C1 segment of cervical spinal cord (tissue), 14 donors: Measurements from ENCODE around the gene ZNF668.
A peak's percentile ranks its signal among the peaks of the same experiment; 100 is the strongest.
"Not testable (repeated sequence)": the region's sequence is repeated elsewhere in the genome, so short reads cannot be mapped to it uniquely, and the experiment has no call there.

Experiments used
- DNase-seq, 14 donors: peaks; one replicate each; lab custom pipeline; 2025; lab: John Stamatoyannopoulos, UW

ZNF668 gene

DNA sequence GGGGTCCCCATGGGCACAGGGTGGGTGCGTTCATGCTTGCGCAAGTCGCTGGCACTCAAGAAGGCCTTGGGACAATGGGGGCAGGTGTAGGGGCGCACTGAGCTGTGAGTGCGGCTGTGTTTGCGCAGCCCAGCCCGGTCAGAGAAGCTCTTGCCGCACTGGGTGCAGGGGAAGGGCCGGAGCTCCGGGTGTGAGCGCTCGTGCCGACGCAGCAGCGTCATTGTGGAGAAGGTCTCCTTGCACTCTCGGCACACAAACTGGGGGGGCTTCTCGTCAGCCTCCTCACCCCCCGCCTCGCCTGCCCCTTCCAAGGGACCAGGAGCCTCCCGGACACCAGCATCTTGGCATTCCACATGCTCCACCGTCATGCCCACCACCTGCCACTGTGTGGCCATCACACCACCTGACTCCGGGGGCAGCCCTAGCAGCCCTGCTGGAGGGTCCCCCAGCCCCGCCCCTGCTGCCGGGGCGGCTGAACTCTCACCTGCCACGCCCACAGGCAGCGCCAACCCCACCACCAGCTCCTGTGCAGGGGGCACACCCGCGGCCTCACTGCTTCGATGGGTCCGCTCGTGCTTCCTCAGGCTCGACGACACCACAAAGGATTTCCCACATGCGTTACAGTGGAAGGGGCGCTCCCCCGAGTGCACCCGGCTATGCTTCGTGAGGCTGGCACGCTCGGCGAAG, 12.8 kb downstream of the ZNF668 start:
- DNase-seq, result no peak

DNA sequence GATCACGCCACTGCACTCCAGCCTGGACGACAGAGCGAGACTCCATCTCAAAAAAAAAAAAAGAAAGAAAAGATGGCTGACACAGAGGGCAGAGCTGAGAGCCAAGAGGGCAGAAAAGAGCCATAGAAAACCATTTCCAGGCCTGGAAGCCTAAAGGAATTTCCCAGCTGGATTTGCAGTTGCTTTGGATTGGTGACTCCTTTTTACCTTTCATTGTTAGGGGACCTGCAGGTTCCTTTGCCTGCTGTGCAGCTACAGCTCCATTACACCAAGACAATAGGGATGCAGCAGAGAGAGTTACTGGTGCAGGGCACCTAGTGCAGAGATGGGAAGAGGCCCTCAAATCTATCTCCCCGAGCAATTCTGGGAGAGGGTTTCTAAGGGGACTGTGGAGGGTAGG, 18.4 kb downstream of the ZNF668 start:
- no peak for DNase-seq

DNA sequence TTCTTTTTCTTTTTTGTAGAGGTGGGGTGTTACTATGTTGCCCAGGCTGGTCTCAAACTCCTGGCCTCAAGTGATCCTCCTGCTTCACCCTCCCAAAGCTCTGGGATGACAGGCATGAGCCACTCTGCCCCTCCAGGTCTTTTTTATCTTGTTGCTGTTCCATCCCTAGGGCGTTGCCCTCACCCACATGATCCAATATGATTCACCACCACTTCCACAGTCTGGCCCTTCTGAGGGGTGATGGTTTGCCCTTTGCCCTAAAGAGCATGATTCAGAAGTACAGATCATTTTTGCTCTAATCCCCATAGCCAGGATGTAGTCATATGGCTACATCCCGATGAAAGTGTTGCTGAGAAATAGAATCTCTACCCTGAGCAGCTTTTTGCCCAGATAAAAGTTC, 21.9 kb downstream of the ZNF668 start:
- DNase-seq, result no peak

DNA sequence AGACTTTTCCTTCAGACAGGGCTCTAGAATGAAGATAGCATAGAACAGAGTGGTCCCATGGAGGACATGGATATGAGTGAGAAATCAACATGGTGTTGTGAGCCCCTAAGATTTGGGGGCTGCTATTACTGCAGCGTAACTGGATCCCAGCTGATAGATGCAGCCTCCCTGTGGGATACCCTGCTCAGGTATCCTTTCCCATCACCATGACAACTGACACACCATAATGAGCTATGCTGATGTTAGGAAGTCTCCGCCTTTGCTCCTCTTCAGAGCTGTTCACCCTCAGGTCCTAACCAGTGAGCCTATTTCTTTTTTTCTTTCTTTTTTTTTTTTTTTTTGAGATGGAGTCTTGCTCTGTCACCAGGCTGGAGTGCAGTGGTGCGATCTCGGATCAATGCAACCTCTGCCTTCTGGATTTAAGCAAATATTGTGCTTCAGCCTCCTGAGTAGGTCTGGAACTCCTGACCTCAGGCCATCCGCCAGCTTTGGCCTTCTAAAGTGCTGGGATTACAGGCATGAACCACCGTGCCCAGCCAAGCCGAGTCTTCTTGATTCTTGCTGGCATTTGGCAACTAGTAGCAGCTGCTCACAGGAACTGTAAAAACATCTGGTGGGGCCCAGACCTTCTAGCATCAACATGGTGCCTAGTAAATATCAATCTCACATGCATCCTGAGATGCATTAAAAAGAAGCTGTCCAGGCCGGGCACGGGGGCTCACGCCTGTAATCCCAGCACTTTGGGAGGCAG, 23.6 kb downstream of the ZNF668 start:
- DNase-seq, result no peak

DNA sequence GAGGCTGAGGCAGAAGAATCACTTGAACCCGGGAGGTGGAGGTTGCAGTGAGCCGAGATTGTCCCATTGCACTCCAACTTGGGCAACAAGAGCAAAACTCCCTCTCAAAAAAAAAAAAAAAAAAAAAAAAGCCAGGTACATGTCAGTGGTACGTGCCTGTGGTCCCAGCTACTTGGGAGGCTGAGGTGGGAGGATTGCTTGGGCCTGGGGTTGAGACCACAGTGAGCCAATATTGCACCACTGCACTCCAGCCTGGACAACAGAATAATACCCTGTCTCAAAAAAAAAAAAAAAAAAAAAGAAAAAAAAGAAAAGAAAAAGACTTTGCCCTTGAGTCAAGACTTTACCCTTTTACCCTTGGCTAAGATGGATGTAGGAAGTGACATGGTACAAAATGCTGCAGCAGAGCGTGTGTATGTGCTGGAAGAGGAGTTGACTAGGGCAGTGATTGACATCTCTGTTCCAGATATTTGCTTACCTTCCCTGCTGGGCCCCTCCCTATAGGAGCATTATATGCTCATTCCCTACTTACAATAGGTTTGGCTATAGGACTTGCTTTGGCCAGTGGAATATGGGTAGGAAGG, 30.1 kb downstream of the ZNF668 start:
- no peak for DNase-seq

DNA sequence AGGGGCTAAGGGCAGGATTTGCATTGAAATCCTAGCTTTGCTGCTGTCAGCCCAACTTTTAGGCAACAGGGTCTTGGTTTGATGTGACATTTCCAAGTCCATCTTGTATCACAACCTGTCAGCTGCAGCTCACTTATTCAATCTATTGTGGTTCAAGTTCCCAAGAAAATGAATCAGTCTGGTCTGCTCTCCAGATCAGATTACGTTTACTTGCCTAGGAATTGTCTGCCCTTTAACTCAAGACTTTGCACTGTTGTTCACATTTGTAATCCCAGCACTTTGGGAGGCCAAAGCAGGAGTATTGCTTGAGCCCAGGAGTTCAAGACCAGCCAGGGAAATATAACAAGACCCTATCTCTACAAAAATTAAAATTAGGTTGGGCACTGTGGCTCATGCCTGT, 30.7 kb downstream of the ZNF668 start:
- DNase-seq, result no peak

DNA sequence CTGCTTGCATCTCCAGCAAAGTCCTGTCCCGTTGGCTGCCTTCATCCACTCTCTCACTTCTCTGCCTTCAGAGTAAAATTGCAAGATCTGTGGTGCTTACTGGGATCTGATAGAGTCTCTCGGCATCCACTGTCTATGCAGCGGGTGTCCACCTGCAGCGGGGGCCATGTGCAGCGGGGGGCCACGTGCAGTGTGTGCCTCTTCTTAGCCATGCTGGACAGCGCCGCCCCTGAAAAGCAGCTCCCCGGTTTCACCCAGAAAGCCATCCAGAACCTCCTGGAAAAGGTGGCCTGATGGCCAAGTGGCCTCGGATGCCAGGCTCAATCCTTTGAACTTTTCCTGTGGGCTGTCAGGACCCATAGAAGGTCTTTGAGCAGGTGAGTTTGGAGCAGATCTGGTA, 31.2 kb downstream of the ZNF668 start:
- no peak for DNase-seq

DNA sequence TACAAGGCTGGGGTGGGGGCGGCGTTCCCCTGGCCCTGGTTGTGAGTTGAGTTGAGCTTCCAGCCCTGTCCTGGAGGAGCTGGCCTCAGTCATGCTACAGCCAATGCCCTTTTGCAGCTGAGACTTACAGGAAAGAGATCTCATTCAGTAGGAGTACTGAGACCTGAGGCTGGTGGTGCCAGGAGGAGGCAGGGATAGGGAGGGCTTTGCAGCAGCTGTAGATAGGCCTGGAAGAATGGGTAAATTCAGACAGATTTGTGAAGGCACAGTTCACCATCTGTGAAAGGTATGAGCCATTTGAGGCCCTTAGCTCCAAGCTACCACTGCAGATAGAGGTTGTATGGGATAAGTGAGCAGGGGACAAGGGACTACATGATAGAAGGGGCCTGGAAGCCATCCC, 35.0 kb downstream of the ZNF668 start:
- peak in 6 of 14 donors; percentile 2 to 46 (median 22) for DNase-seq

DNA sequence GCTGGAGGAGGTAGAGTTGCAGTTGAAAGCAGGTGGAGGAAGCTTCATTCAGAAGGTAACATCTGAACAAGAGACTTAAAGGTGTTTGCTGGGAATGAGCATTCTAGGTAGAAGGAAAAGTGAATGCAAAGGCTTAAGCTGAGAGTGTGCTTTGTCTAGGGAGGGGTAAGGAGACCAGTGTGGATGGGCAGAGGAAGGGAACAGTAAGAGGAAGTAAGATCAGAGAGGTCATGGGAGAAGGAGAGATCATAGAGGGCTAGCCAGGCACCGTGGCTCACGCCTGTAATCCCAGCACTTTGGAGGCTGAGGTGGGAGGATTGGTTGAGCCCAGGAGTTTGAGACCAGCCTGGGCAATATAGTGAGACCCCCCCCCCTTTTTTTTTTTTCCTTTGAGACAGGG, 37.3 kb downstream of the ZNF668 start:
- DNase-seq, result no peak

DNA sequence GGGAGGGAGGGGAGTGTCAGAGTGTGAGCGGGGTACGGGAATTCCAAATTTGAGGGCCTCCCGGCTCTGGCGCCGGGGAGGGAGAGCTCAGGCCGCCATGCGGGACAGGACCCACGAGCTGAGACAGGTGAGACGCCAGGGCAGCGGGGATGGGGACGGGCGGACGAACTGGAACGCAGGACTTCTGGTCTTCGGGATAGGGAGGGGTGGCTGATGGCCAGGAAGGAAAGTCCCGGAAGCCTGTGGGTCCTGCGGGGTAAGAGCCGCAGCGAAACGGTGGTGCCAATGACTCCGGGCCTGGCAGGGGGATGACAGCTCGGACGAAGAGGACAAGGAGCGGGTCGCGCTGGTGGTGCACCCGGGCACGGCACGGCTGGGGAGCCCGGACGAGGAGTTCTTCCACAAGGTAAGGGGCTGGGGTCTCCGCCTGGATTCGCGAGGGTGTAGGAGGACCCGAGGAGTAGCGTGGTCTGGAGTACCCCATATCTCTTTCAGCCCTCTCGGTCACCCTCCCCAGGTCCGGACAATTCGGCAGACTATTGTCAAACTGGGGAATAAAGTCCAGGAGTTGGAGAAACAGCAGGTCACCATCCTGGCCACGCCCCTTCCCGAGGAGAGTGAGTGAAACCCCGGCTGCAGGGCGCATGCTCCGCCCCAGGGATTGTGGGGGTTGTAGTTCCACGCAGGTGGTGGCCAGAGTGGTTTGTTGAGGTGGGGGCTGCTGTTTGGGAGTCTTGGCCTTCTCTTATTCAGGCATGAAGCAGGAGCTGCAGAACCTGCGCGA, 40.1 kb downstream of the ZNF668 start:
- DNase-seq, result peak; percentile 27 to 86 (median 82)

DNA sequence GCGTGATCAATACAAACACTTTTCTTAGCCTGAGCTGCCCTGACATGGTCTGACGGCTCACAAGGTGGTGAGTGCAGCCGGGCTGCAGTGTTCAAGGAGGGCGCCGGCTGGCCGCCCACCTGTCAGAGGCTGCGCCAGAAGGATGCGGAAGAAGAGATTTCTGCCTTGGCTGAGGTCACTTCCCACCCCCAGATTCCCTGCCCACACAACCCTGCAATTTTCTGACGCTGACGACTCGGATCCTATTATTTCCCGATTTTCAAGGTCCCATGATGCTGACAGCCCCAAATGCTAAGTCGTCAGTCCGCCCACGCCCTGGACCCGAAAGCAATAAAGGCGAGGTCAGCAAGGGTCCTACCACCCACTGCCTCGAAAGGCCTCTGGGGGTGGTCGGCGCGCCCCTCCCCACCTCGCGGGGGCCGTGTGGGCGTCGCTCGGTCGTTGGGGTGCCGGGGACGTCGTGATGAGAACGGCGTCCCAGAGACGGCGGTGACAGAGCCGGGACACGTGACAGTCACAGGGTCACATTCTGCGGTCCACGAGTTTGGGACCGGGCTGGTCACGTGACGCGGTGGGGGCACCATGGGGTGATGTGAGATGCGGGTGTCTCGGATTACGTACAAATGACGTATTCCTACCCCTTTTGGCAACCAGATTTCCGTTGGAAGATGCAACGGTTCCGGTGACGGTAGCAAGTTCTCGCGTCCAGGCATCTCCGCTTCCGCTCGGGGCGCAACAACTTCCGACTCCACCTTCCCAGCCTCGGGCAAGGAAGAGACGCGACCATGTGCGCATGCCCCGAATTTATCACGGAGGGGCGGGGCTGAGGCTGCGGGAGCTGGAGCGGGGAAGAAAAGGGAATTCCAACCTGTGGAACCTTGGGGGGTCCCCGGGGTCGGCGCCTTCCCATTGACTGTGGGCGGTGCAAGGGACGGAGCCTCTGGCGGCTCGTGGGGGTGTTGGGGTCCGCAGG, 41.0 kb downstream of the ZNF668 start, which contains the start of gene STX4:
STX4 (plus strand) TSS at position 823 of the 973 bp plus-strand sequence. CDS start 248 bp downstream, outside the sequence.
- DNase-seq, result peak; percentile 81 to 100 (median 97)

DNA sequence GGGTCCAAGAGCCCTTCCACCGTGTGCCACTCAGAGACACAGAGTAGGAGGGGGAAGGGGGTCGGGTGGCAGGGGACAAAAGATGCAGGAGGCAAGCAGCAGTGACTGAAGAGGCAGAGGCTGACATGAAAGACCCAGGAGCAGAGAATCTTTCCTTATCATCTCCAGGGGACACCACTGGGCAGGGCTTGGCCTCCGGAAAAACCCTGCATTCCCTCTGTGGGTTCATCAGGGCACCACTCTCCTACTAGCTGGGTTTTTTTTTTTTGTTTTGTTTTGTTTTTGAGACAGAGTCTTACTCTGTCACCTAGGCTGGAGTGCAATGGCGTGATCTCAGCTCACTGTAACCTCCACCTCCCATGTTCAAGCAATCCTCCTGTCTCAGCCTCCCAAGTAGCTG, 42.8 kb downstream of the ZNF668 start:
- DNase-seq, result no peak

DNA sequence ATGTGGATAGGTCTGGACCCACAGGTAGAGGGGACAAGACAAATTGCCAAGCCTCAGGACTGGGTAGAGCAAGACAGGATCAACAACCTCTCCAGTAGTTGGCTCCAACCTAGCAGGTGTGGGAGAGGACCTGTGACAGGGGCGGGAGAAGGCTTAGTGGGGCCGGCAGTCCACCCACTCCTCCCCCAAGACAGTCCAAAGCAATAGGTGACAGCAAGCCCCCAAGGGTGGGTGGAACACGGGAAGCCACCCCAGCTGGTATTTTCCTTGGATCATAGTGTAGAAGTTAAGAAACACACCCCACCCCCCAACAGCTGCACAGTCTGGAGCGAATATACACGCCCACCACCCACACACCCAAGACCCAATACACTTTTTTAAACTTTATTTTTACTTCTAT, 44.8 kb downstream of the ZNF668 start:
- no peak for DNase-seq

DNA sequence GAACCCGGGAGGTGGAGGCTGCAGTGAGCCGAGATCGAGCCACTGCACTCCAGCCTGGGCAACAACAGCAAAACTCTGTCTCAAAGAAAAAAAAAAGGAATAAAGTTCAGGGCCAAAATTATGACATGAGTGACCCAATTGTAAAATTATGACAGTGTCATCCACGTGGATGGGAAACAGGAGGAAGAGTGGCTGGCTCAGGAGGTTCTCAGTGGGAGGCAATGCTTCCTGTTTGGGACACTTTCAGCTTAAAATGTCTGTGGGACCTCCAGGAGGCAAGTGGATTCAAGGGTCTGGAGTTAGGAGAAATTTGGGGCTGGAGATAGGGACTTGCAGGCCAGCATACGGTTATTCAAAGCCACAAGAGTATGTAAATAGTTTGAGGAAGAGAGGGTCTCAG, 48.7 kb downstream of the ZNF668 start:
- DNase-seq, result no peak

DNA sequence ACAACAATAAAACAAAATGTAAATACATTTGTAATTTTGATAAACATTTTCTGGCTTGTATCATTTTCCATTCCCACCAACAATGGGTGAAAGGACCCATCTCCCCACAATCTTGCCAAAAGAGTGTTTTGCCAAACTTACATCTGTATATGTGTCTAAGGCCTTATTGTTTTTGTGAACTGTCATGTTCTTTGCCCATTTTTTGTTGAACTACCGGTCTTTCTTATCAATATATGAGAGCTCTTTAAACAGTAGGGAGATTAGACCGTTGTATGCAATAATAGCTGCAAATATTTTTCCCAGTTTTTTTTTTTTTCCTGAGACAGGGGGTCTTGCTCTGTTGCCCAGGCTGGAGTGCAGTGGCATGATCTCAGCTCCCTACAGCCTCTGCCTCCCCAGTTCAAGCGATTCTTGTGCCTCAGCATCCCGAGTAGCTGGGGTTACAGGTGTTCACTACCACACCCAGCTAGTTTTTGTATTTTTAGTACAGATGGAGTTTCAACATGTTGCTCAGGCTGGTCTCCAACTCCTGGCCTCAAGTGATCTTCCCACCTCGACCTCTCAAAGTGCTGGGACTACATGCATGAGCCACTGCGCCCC, 50.3 kb downstream of the ZNF668 start:
- DNase-seq, result no peak

DNA sequence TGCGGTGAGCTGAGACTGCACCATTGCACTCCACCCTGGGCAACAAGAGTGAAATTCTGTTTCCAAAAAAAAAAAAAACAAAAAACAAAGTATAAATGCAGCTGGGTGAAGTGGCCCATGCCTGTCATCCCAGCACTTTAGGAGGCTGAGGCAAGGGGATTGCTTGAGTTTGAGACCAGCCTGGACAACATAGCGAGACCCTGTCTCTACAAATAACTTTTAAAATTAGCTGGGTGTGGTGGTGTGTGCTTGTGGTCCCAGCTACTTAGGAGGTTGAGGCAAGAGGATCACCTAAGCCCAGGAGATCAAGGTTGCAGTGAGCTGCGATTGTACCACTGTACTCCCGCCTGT, 50.8 kb downstream of the ZNF668 start:
- DNase-seq, result no peak

DNA sequence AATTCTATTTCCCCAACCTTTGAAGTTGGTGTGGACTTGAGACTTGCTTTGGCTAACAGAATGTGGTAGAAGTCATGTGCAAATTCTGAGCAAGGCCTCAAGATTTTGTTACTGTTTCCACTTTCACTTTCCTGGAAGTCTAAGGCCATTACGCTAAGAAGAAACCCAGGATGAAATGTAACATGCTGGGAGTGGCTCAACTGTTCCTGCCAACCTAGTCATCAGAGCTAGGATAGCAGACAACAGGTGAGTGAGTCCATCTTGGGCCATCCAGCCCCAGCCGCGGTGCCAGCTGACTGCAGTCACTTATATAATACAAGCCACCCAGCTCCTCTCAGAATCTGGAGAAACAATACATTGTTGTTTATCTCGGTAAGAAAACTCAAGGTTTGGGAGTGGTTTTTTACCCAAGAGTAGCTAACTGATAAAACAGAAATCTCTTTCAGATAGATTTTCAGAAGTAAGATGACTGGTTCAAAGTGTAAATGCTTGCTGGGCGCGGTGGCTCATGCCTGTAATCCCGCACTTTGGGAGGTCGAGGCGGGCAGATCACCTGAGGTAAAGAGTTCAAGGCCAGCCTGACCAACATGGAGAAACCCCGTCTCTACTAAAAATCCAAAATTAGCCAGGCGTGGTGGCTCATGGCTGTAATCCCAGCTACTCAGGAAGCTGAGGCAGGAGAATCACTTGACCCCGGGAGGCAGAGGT, 51.3 kb downstream of the ZNF668 start:
- DNase-seq, result no peak

DNA sequence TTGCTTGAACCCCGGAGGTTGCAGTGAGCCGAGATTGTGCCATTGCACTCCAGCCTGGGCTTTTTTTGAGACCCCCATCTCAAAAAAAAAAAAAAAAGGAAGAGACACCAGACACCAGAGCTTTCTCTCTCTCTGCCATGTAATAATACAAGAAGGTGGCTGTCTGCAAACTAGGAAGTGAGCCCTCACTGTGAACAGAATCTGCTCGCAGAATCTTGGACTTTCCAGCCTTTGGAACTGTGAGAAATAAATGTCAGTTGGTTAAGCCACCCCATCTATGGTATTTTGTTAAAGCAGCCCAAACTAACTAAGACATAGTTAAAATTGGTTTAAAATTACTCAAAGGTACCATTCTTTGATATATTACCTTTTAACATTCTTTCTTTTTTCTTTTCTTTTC, 53.5 kb downstream of the ZNF668 start:
- DNase-seq, result no peak

DNA sequence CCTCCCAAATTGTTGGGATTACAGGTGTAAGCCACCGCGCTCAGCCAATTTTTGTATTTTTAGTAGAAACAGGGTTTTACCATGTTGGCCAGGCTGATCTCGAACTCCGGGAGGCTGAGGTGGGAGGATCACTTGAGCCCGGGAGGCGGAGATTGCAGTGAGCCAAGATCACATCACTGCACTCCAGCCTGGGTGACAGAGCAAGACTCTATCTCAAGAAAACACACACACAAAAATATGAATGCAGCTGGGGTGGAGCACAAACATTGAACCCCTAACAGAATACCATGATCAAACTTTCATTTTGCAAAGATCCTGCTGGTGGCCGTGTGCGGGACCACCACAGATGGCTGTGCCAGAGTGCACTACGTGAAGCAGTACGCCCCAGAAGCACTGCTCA, 56.3 kb downstream of the ZNF668 start:
- DNase-seq, result not testable (repeated sequence)

DNA sequence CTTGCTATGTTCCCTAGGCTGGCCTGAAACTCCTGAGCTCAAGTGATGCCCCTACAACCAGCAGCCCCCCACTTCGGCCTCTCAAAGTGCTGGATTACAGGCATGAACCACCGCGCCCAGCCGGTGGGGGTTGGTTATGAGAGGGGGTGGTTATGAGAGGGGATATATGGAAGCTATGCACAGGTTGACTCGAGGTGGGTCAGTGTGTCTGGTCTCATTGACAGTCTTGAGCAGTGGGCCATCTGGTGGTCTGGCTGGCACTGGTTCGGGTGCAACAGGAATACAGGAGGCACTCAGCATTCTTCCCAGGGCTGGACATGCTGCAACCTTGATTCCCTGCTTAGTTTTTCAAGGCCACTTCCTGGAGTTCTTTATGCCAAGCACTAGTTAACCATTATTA, 58.0 kb downstream of the ZNF668 start:
- DNase-seq, result no peak
